HCT116 (cell line): ENCODE data around the gene MKI67.

Experiments used
- CTCF ChIP-seq, 3 experiments: fragments of 200-600 bp in 1 of 3; sonication (generic) in 1 of 3; IDR thresholded peaks in 2 of 3; conservative IDR thresholded peaks in 1 of 3; 2 replicates each; pipeline ENCODE4 v1.5.1; 2012 to 2017; ENCODE audit warnings: low read depth in 2 of 3, low read length in 2 of 3, antibody characterized with exemption in 1 of 3, borderline replicate concordance in 1 of 3, control low read depth in 1 of 3, mild to moderate bottlenecking in 1 of 3, mixed read lengths in 1 of 3, mixed run types in 1 of 3, moderate library complexity in 1 of 3; ENCODE audit not compliant: insufficient read depth in 1 of 3
- EGR1 ChIP-seq: IDR thresholded peaks from 2 replicates; pipeline ENCODE4 v1.6.1; 2012; ENCODE audit warnings: low read depth
- EZH2 ChIP-seq: fragments of 200-600 bp; sonication (generic); IDR thresholded peaks from 2 replicates; pipeline ENCODE4 v1.6.1; 2017; ENCODE audit warnings: antibody characterized with exemption, mixed run types
- EZH2phosphoT487 ChIP-seq: fragments of 200-600 bp; IDR thresholded peaks from 2 replicates; pipeline ENCODE4 v1.6.1; 2018; ENCODE audit warnings: antibody characterized with exemption, borderline replicate concordance
- JUND ChIP-seq: IDR thresholded peaks from 2 replicates; pipeline ENCODE4 v1.6.1; 2012
- POLR2A ChIP-seq: IDR thresholded peaks from 2 replicates; pipeline ENCODE4 v1.7.0; 2011; ENCODE audit warnings: borderline replicate concordance; ENCODE audit not compliant: insufficient read depth, insufficient read length; ENCODE audit errors: extremely low read depth
- POLR2AphosphoS5 ChIP-seq: IDR thresholded peaks from 2 replicates; pipeline ENCODE4 v1.6.1; 2011; ENCODE audit warnings: mild to moderate bottlenecking, low read depth, low read length, moderate library complexity
- REST ChIP-seq: IDR thresholded peaks from 2 replicates; pipeline ENCODE4 v1.6.1; 2012; ENCODE audit warnings: low read depth
- YY1 ChIP-seq: IDR thresholded peaks from 2 replicates; pipeline ENCODE4 v1.6.1; 2011; ENCODE audit warnings: low read length, low read depth, moderate library complexity, mild to moderate bottlenecking; ENCODE audit not compliant: insufficient replicate concordance; ENCODE audit errors: extremely low read depth

GRCh38 chr10:128165536-128165935, 39.3 kb upstream of the MKI67 start:
- no peak for TF ChIP-seq CTCF (IDR thresholded peaks at IDR 0.05 in 2 of 3, conservative IDR thresholded peaks at IDR 0.05 in 1 of 3; ENCODE audit: borderline replicate concordance in 1 of 3, insufficient read depth in 1 of 3, low read depth in 2 of 3, low read length in 2 of 3)
- no peak for TF ChIP-seq EZH2
- TF ChIP-seq POLR2A: no peak
- TF ChIP-seq REST: no peak
- no peak for TF ChIP-seq YY1
- TF ChIP-seq POLR2AphosphoS5: no peak
- no peak for TF ChIP-seq EZH2phosphoT487
- TF ChIP-seq EGR1: no peak
- no peak for TF ChIP-seq JUND
